Measurements from ENCODE around the gene RSPH1. TPM values are rescaled to one million over a fixed set of nuclear protein-coding genes. Genes with fewer than 3 reads are reported as not detected.

Gene RSPH1
- total RNA-seq, 1 experiment from 2014 or later, result 0.51 TPM

DNA sequence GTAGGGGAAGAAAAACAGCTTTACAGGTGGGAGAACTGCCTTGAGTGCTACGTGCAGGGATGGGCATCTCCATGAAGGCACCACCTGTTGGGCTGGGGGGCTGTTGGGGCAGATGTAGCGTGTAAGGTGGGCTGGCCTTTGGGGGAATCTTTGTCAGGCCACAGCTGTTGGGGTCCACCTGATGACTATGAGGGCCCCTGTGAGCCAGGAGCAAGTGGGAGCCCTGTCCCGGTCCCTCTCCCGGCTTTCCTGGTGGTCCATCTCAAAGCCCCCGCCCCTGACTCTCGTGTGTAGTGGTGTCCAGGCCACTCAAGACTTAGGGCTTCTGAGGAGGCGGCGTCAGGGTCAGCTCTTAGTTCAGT, 31.1 kb upstream of the RSPH1 start:
- ATAC-seq (no peak), DNase-seq (no peak)
- ChIA-PET CTCF (interaction anchor here (0.7 kb wide), 1 partner anchor 53 kb away, joined by 4 read pairs; no protein-coding TSS in a partner anchor), POLR2A (ENCODE audit: unreplicated experiment) (no interaction called here)
- peaks cover 20% of the 10 kb centered on the region for H3K4me1 ChIP-seq (ENCODE audit: insufficient read depth, low read length)
- no peak overlapping the region for H3K4me2 ChIP-seq (ENCODE audit: low read length)
- no peak overlapping the region for H3K4me3 ChIP-seq (ENCODE audit: low read length)
- H3K27ac ChIP-seq (ENCODE audit: low read length), result no peak overlapping the region
- H3K36me3 ChIP-seq (ENCODE audit: low read depth, low read length), result peaks cover 25% of the 10 kb centered on the region; the same call in 1 of the 2 replicates
- no peaks in the 10 kb centered on the region for H3K27me3 ChIP-seq (ENCODE audit: low read length)
- no peaks in the 10 kb centered on the region for H3K9me2 ChIP-seq (replicated peaks; ENCODE audit: low read length)
- no peaks in the 10 kb centered on the region for H4K20me1 ChIP-seq (ENCODE audit: low read length)
- H3F3A ChIP-seq (ENCODE audit: low read length, unreplicated experiment), result no peaks in the 10 kb centered on the region
- no TSS peak for BruUV-seq (replicated peaks)
- TF ChIP-seq, protein P1, sequence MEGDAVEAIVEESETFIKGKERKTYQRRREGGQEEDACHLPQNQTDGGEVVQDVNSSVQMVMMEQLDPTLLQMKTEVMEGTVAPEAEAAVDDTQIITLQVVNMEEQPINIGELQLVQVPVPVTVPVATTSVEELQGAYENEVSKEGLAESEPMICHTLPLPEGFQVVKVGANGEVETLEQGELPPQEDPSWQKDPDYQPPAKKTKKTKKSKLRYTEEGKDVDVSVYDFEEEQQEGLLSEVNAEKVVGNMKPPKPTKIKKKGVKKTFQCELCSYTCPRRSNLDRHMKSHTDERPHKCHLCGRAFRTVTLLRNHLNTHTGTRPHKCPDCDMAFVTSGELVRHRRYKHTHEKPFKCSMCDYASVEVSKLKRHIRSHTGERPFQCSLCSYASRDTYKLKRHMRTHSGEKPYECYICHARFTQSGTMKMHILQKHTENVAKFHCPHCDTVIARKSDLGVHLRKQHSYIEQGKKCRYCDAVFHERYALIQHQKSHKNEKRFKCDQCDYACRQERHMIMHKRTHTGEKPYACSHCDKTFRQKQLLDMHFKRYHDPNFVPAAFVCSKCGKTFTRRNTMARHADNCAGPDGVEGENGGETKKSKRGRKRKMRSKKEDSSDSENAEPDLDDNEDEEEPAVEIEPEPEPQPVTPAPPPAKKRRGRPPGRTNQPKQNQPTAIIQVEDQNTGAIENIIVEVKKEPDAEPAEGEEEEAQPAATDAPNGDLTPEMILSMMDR (conservative IDR thresholded peaks at IDR 0.05; ENCODE audit: low read depth, low read length), result no peak
- TF ChIP-seq EZH2 (IDR thresholded peaks at IDR 0.05; ENCODE audit: low read length, unreplicated experiment) (no peak), EZH2phosphoT487 (IDR thresholded peaks at IDR 0.05; ENCODE audit: borderline replicate concordance, low read length) (no peak)
- no peaks in the 10 kb centered on the region for H3K9me3 ChIP-seq (ENCODE audit: low read length)
- H3K9ac ChIP-seq (ENCODE audit: low read length), result no peak overlapping the region
- no peak overlapping the region for H2AFZ ChIP-seq (ENCODE audit: low read length)
- intact Hi-C loops (cut with micrococcal nuclease), result no loop called here
- H3K79me2 ChIP-seq (ENCODE audit: low read length), result no peaks in the 10 kb centered on the region; the same call in 1 of the 2 replicates

DNA sequence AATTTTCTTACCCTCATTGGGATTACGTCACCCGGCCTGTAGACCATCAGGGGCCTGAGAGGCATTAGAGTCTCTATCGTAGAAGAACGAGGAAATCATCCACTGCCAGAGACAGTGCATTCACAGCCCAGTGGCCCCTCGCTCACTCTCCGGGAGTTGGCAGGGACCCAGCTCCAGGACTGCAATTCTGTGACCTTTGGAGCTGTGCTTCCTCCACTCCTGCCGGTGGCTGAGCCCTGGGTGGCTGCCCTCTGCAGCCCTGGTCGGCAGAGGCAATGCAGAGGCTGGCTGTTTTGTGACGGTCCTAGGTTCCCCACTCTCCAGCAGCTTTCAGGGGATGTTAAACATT, 30.3 kb upstream of the RSPH1 start:
- Histone ChIP-seq H3K4me3 (ENCODE audit: low read length) (no peak overlapping the region), H3K4me1 (ENCODE audit: insufficient read depth, low read length) (peaks cover 20% of the 10 kb centered on the region), H3F3A (ENCODE audit: low read length, unreplicated experiment) (no peaks in the 10 kb centered on the region), H3K27me3 (ENCODE audit: low read length) (no peaks in the 10 kb centered on the region), H3K4me2 (ENCODE audit: low read length) (no peak overlapping the region), H3K36me3 (ENCODE audit: low read depth, low read length) (peaks cover 25% of the 10 kb centered on the region; the same call in 1 of the 2 replicates), H4K20me1 (ENCODE audit: low read length) (no peaks in the 10 kb centered on the region), H2AFZ (ENCODE audit: low read length) (no peak overlapping the region), H3K27ac (ENCODE audit: low read length) (no peak overlapping the region), H3K9me2 (replicated peaks; ENCODE audit: low read length) (no peaks in the 10 kb centered on the region), H3K79me2 (ENCODE audit: low read length) (peaks cover 7% of the 10 kb centered on the region; the same call in 1 of the 2 replicates), H3K9ac (ENCODE audit: low read length) (no peak overlapping the region), H3K9me3 (ENCODE audit: low read length) (no peaks in the 10 kb centered on the region)
- CTCF ChIA-PET, result no interaction called here
- no peak for DNase-seq
- POLR2A ChIA-PET (ENCODE audit: unreplicated experiment), result no interaction called here
- TF ChIP-seq EZH2 (IDR thresholded peaks at IDR 0.05; ENCODE audit: low read length, unreplicated experiment), result no peak
- no peak for TF ChIP-seq EZH2phosphoT487 (IDR thresholded peaks at IDR 0.05; ENCODE audit: borderline replicate concordance, low read length)
- TF ChIP-seq, protein P1 (conservative IDR thresholded peaks at IDR 0.05; ENCODE audit: low read depth, low read length), result no peak
- TSS peak; percentile 20 for BruUV-seq (replicated peaks)
- intact Hi-C loops (cut with micrococcal nuclease), result no loop called here
- no peak for ATAC-seq

DNA sequence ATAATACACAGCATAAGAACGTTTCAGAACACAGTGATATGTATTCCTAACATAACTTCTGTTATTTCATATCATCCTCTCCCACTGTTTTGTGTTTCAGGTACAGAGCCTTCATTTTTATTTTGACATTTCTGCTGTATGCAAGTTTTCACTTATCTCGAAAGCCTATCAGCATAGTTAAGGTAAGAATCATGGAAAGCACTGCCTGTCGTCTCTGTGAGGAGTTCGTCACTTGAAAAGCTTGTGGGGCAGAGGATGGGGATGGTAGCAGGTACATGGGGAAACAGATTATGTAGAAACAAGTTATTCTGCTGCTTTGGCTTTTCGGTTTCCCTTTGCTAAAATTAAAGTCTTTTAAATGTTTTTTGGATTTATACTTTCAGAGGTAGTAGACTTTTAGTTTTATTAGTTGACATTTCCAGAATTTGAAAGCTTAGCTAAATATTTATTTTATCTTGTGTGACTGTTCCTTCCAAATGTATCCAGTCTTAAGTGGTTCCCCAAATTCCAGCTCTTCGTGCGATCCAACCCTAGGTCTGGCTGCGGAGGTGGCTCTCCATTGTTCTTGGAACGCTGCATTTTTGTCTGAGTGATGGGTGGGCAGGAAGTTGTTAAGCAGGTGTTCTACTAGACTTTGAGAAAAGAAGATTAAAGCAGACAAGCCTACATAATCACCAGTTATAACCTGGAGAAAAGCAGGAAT, 29.8 kb upstream of the RSPH1 start:
- H3K27me3 ChIP-seq (ENCODE audit: low read length), result no peaks in the 10 kb centered on the region
- peaks cover 13% of the 10 kb centered on the region; the same call in 1 of the 2 replicates for H3K79me2 ChIP-seq (ENCODE audit: low read length)
- no peaks in the 10 kb centered on the region for H3K9me2 ChIP-seq (replicated peaks; ENCODE audit: low read length)
- peaks cover 30% of the 10 kb centered on the region; the same call in 1 of the 2 replicates for H3K36me3 ChIP-seq (ENCODE audit: low read depth, low read length)
- DNase-seq, result no peak
- peaks cover 20% of the 10 kb centered on the region for H3K4me1 ChIP-seq (ENCODE audit: insufficient read depth, low read length)
- TF ChIP-seq, protein P1 (conservative IDR thresholded peaks at IDR 0.05; ENCODE audit: low read depth, low read length), result no peak
- TF ChIP-seq EZH2phosphoT487 (IDR thresholded peaks at IDR 0.05; ENCODE audit: borderline replicate concordance, low read length) (no peak), EZH2 (IDR thresholded peaks at IDR 0.05; ENCODE audit: low read length, unreplicated experiment) (no peak)
- ChIA-PET CTCF (no interaction called here), POLR2A (ENCODE audit: unreplicated experiment) (no interaction called here)
- no peak overlapping the region for H3K9ac ChIP-seq (ENCODE audit: low read length)
- no TSS peak for BruUV-seq (replicated peaks)
- intact Hi-C loops (cut with micrococcal nuclease), result no loop called here
- no peak overlapping the region for H2AFZ ChIP-seq (ENCODE audit: low read length)
- no peaks in the 10 kb centered on the region for H3K9me3 ChIP-seq (ENCODE audit: low read length)
- H3K4me2 ChIP-seq (ENCODE audit: low read length), result no peak overlapping the region
- no peaks in the 10 kb centered on the region for H4K20me1 ChIP-seq (ENCODE audit: low read length)
- no peaks in the 10 kb centered on the region for H3F3A ChIP-seq (ENCODE audit: low read length, unreplicated experiment)
- ATAC-seq, result no peak
- H3K4me3 ChIP-seq (ENCODE audit: low read length), result no peak overlapping the region
- H3K27ac ChIP-seq (ENCODE audit: low read length), result no peak overlapping the region
